H1 (cell line): Measurements from ENCODE around the gene TOB2. TPM values are rescaled to one million over a fixed set of nuclear protein-coding genes. Genes with fewer than 3 reads are reported as not detected.

Source experiments
- BRCA1 ChIP-seq: IDR thresholded peaks from 2 replicates; pipeline ENCODE4 v1.6.1; 2012; ENCODE audit warnings: low read depth, low read length, improper control_type of control experiment
- CHD2 ChIP-seq: IDR thresholded peaks from 2 replicates; pipeline ENCODE4 v1.6.1; 2012; ENCODE audit warnings: low read length, improper control_type of control experiment
- KDM4A ChIP-seq: IDR thresholded peaks from one replicate; pipeline ENCODE4 v1.7.1; 2012; ENCODE audit warnings: low read depth, mild to moderate bottlenecking, moderate library complexity, low read length, inconsistent platforms; ENCODE audit not compliant: severe bottlenecking
- MAFK ChIP-seq: IDR thresholded peaks from 2 replicates; pipeline ENCODE4 v1.6.1; 2012; ENCODE audit warnings: low read depth, mild to moderate bottlenecking, improper control_type of control experiment, low read length
- NRF1 ChIP-seq: IDR thresholded peaks from 2 replicates; pipeline ENCODE4 v1.6.1; 2011; ENCODE audit warnings: mild to moderate bottlenecking, low read depth, low read length, improper control_type of control experiment
- POU5F1 ChIP-seq: IDR thresholded peaks from 2 replicates; pipeline ENCODE4 v1.6.1; 2011; ENCODE audit warnings: low read depth, mild to moderate bottlenecking, low read length, moderate library complexity
- RBBP5 ChIP-seq: IDR thresholded peaks from 2 replicates; pipeline ENCODE4 v1.7.1; 2012; ENCODE audit warnings: low read depth, mild to moderate bottlenecking, inconsistent platforms, low read length, moderate library complexity, borderline replicate concordance
- RNF2 ChIP-seq: fragments of 200-900, 300-1000 bp; sonication (generic); IDR thresholded peaks from 2 replicates; pipeline ENCODE4 v1.7.1; 2016; ENCODE audit warnings: borderline replicate concordance, low read depth, mild to moderate bottlenecking, antibody characterized with exemption, low read length; ENCODE audit not compliant: poor library complexity, severe bottlenecking; ENCODE audit errors: missing control alignments
- TAF7 ChIP-seq: optimal IDR thresholded peaks from 2 replicates; pipeline ENCODE3; 2011; ENCODE audit warnings: low read depth, mild to moderate bottlenecking, inconsistent platforms, low read length, moderate library complexity, borderline replicate concordance
- TBP ChIP-seq: IDR thresholded peaks from 2 replicates; pipeline ENCODE4 v1.6.1; 2011; ENCODE audit warnings: low read depth, low read length, improper control_type of control experiment
- TEAD4 ChIP-seq: IDR thresholded peaks from 2 replicates; pipeline ENCODE4 v1.6.1; 2012; ENCODE audit warnings: low read depth, low read length, inconsistent platforms, mixed read lengths
- YY1 ChIP-seq: IDR thresholded peaks from 2 replicates; pipeline ENCODE4 v1.6.1; 2011; ENCODE audit warnings: low read depth, mild to moderate bottlenecking, low read length
- polyA plus RNA-seq, 7 experiments: library from polyadenylated mRNA; depleted of rRNA in 3 of 7; stranded (reverse) in 5 of 7; unstranded in 2 of 7; fragments of >200 nt in 5 of 7; fragments of 200-250 nt in 2 of 7; gene quantifications; 1 replicate in 5 of 7; 2 replicates in 1 of 7; 4 replicates in 1 of 7; pipeline versions ENCODE4 v1.2.1 to v1.2.3, GENCODE V29; 2011 to 2013; ENCODE audit warnings: missing spikeins in 2 of 7, mixed read lengths in 2 of 7
- total RNA-seq: library from RNA; stranded (reverse); fragmentation: NEBNext Ultra II Directional; extraction: Animal tissue kit (Norgen Biotek cat#: 25700); gene quantifications from 2 replicates; pipeline ENCODE4 v1.2.1, GENCODE V29; 2021

Gene TOB2
- total and polyA plus RNA-seq, 2 of the 8 experiments (the other 6 are each of a cell fraction or from before 2014, with no cell fraction given) = 27.0 to 54.1 TPM

GRCh38 chr22:41446639-41447434 lies at the start of gene TOB2 (continued):
- TF ChIP-seq NRF1 = no peak; the same call in 1 of the 2 replicates
- peak; percentile 94 for TF ChIP-seq RBBP5
- TF ChIP-seq CHD2 = peak; percentile 98
- peak; percentile 98 for TF ChIP-seq TBP
- no peak for TF ChIP-seq MAFK
- TF ChIP-seq TAF7 = peak; percentile 94
- no peak for TF ChIP-seq RNF2
- no peak for TF ChIP-seq POU5F1
- TF ChIP-seq TEAD4 = peak; percentile 58
- TF ChIP-seq BRCA1 = no peak
- no peak for TF ChIP-seq KDM4A
- peak; percentile 55 for TF ChIP-seq YY1
